ENCODE data around the gene NR2C2.

NR2C2 gene

DNA sequence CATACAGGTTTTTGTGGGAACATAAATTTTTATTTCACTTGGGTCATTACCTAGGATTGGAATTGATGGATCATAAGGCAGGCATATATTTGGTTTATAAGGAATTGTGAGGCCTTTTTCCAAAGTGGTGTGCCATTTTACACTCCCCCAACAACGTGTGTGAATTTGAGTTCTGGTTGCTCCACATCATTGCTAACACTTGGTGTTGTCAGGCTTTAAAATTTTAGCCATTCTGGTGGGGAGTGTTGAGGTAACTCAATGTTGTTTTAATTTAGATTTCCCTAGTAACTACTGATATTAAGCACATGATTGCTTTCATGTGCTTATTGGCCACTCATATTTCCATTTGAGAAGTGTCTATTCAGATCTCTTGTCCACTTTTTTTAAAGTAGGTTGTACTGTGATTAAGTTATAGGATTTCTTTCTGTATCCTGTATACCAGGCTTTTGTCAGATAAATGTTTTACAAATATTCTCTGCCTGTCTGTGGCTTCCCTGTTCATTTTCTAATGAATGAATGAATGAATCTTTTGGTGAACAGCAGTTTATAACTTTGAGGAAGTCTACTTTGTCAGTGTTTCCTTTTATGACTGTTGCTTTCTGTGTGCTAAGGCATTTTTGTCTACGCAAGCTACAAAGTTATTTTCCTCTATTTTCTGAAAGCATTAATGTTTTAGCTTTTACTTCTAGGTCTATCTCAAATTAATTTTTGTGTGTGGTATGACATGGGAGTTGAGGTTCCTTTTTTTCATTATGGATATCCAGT is 17.9 kb upstream of the NR2C2 start:
- H3K4me1 ChIP-seq (ENCODE audit: control insufficient read depth in 1 of 2, insufficient read depth in 2 of 2, low read length in 2 of 2), result peaks cover 3 to 8% of the 10 kb centered on the region in 2 experiments
- H2AFZ ChIP-seq (ENCODE audit: insufficient read depth, low read length, poor library complexity), result no peak overlapping the region
- H3K9me3 ChIP-seq (ENCODE audit: insufficient read depth, low read depth, low read length), result no peaks in the 10 kb centered on the region
- H3K27me3 ChIP-seq (ENCODE audit: insufficient read depth, low read length), result no peaks in the 10 kb centered on the region
- no peak overlapping the region for H3K18ac ChIP-seq (ENCODE audit: low read length)
- no peak overlapping the region for H3K23ac ChIP-seq (ENCODE audit: low read length)
- H3K4ac ChIP-seq (ENCODE audit: low read depth, low read length), result no peak overlapping the region
- no peak overlapping the region for H2BK120ac ChIP-seq (ENCODE audit: insufficient read depth, low read length, poor library complexity)
- no peak overlapping the region for H4K8ac ChIP-seq (ENCODE audit: low read depth, low read length)
- no peaks in the 10 kb centered on the region for H3K79me2 ChIP-seq (ENCODE audit: control insufficient read depth, insufficient read depth, low read length, poor library complexity)
- no peak overlapping the region for H3K4me2 ChIP-seq (ENCODE audit: low read length)
- no peak overlapping the region for H3K4me3 ChIP-seq (ENCODE audit: low read depth, low read length)
- H3K36me3 ChIP-seq (ENCODE audit: control insufficient read depth in 1 of 2, insufficient read depth in 2 of 2, low read length in 2 of 2), result peaks cover 0 to 4% of the 10 kb centered on the region in 2 experiments
- no peak overlapping the region for H3K9ac ChIP-seq (ENCODE audit: low read length)
- no peaks in the 10 kb centered on the region for H3K79me1 ChIP-seq (ENCODE audit: low read length)
- no peak overlapping the region for H3K14ac ChIP-seq (ENCODE audit: low read length)
- DNase-seq, result no peak
- no peak overlapping the region for H4K12ac ChIP-seq (ENCODE audit: low read depth, low read length)
- H2AK5ac ChIP-seq (ENCODE audit: low read length), result no peak overlapping the region
- no CpG with 5 or more reads among the region's 2 CpGs for whole genome bisulfite sequencing (ENCODE audit: extremely low coverage, insufficient coverage, insufficient read length)
- no peak overlapping the region for H2BK5ac ChIP-seq (ENCODE audit: low read depth, low read length, poor library complexity)
- no peak overlapping the region for H4K91ac ChIP-seq (ENCODE audit: low read depth, low read length)
- no peak overlapping the region for H3K27ac ChIP-seq (ENCODE audit: low read depth, low read length)
- no peak overlapping the region for H2BK12ac ChIP-seq (ENCODE audit: low read length)

- Histone ChIP-seq H3K9me3 (ENCODE audit: insufficient read depth, low read depth, low read length) (no peaks in the 10 kb centered on the region), H3K23ac (ENCODE audit: low read length) (no peak overlapping the region), H4K12ac (ENCODE audit: low read depth, low read length) (no peak overlapping the region), H3K36me3 (ENCODE audit: control insufficient read depth in 1 of 2, insufficient read depth in 2 of 2, low read length in 2 of 2) (peaks cover 1 to 2% of the 10 kb centered on the region in 2 experiments), H2BK120ac (ENCODE audit: insufficient read depth, low read length, poor library complexity) (no peak overlapping the region), H4K8ac (ENCODE audit: low read depth, low read length) (no peak overlapping the region), H3K79me2 (ENCODE audit: control insufficient read depth, insufficient read depth, low read length, poor library complexity) (no peaks in the 10 kb centered on the region), H3K4ac (ENCODE audit: low read depth, low read length) (no peak overlapping the region), H2AK5ac (ENCODE audit: low read length) (no peak overlapping the region), H3K79me1 (ENCODE audit: low read length) (no peaks in the 10 kb centered on the region), H3K27me3 (ENCODE audit: insufficient read depth, low read length) (no peaks in the 10 kb centered on the region), H2AFZ (ENCODE audit: insufficient read depth, low read length, poor library complexity) (no peak overlapping the region), H3K18ac (ENCODE audit: low read length) (no peak overlapping the region), H4K91ac (ENCODE audit: low read depth, low read length) (no peak overlapping the region), H3K27ac (ENCODE audit: low read depth, low read length) (no peak overlapping the region), H3K4me1 (ENCODE audit: control insufficient read depth in 1 of 2, insufficient read depth in 2 of 2, low read length in 2 of 2) (peaks cover 0 to 2% of the 10 kb centered on the region in 2 experiments), H3K14ac (ENCODE audit: low read length) (no peak overlapping the region), H2BK5ac (ENCODE audit: low read depth, low read length, poor library complexity) (no peak overlapping the region), H2BK12ac (ENCODE audit: low read length) (no peak overlapping the region), H3K9ac (ENCODE audit: low read length) (no peak overlapping the region), H3K4me2 (ENCODE audit: low read length) (no peak overlapping the region), H3K4me3 (ENCODE audit: low read depth, low read length) (no peak overlapping the region)
- no CpG with 5 or more reads among the region's 7 CpGs for WGBS (ENCODE audit: extremely low coverage, insufficient coverage, insufficient read length)
- no peak for DNase-seq
These were observed 13.5 kb upstream of the NR2C2 start for GRCh38 chr3:14933820-14934425.

DNA sequence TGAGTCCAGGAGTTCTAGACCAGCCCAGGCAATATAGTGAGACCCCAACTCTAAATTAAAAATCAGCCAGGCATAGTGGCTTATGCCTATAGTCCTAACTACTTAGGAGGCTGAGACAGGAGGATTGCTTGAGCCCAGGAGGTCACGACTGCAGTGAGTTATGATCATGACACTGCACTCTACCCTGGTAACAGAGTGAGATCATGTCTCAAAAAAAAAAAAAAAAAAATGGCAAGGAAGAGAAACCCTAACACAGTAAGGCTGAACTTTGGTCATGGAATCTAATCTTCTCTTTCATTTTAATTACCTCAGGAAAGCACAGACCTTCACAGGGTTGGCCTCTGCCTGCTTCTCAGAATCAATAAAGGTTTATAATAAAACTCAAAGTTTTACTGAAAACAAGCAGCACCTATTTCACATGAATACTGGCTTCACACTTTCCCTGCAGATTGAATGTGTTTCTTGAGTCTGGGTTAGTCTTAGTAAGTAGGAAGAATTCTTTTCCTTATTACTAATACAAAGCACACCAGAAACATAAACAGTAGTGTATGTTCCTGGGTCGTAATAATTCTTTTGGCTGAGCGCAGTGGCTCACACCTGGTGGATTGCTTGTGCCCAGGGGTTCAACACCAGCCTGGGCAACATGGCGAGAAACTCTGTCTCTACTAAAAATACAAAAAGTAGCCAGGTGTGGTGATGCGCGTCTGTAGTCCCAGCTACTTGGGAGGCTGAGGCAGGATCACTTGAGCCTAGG is 11.6 kb upstream of the NR2C2 start:
- no peaks in the 10 kb centered on the region for H3K9me3 ChIP-seq (ENCODE audit: insufficient read depth, low read depth, low read length)
- H3K18ac ChIP-seq (ENCODE audit: low read length), result no peak overlapping the region
- H2AK5ac ChIP-seq (ENCODE audit: low read length), result no peak overlapping the region
- no peak overlapping the region for H3K9ac ChIP-seq (ENCODE audit: low read length)
- H3K27ac ChIP-seq (ENCODE audit: low read depth, low read length), result no peak overlapping the region
- no peak for DNase-seq
- WGBS (ENCODE audit: extremely low coverage, insufficient coverage, insufficient read length), result no CpG with 5 or more reads among the region's 6 CpGs
- H3K4me2 ChIP-seq (ENCODE audit: low read length), result no peak overlapping the region
- H4K12ac ChIP-seq (ENCODE audit: low read depth, low read length), result no peak overlapping the region
- H3K14ac ChIP-seq (ENCODE audit: low read length), result no peak overlapping the region
- H4K91ac ChIP-seq (ENCODE audit: low read depth, low read length), result no peak overlapping the region
- no peak overlapping the region for H2BK12ac ChIP-seq (ENCODE audit: low read length)
- peaks cover 0 to 2% of the 10 kb centered on the region in 2 experiments for H3K4me1 ChIP-seq (ENCODE audit: control insufficient read depth in 1 of 2, insufficient read depth in 2 of 2, low read length in 2 of 2)
- no peaks in the 10 kb centered on the region for H3K27me3 ChIP-seq (ENCODE audit: insufficient read depth, low read length)
- H3K4ac ChIP-seq (ENCODE audit: low read depth, low read length), result no peak overlapping the region
- H4K8ac ChIP-seq (ENCODE audit: low read depth, low read length), result no peak overlapping the region
- H3K23ac ChIP-seq (ENCODE audit: low read length), result no peak overlapping the region
- H2AFZ ChIP-seq (ENCODE audit: insufficient read depth, low read length, poor library complexity), result no peak overlapping the region
- no peaks in the 10 kb centered on the region for H3K79me2 ChIP-seq (ENCODE audit: control insufficient read depth, insufficient read depth, low read length, poor library complexity)
- H3K79me1 ChIP-seq (ENCODE audit: low read length), result no peaks in the 10 kb centered on the region
- no peak overlapping the region for H2BK120ac ChIP-seq (ENCODE audit: insufficient read depth, low read length, poor library complexity)
- no peak overlapping the region for H3K4me3 ChIP-seq (ENCODE audit: low read depth, low read length)
- peaks cover 2% of the 10 kb centered on the region in 2 experiments for H3K36me3 ChIP-seq (ENCODE audit: control insufficient read depth in 1 of 2, insufficient read depth in 2 of 2, low read length in 2 of 2)
- no peak overlapping the region for H2BK5ac ChIP-seq (ENCODE audit: low read depth, low read length, poor library complexity)

- H2BK12ac ChIP-seq (ENCODE audit: low read length), result no peak overlapping the region
- H3K9ac ChIP-seq (ENCODE audit: low read length), result no peak overlapping the region
- no peak overlapping the region for H4K8ac ChIP-seq (ENCODE audit: low read depth, low read length)
- H4K12ac ChIP-seq (ENCODE audit: low read depth, low read length), result no peak overlapping the region
- H3K4ac ChIP-seq (ENCODE audit: low read depth, low read length), result no peak overlapping the region
- H3K14ac ChIP-seq (ENCODE audit: low read length), result no peak overlapping the region
- no peak overlapping the region for H3K18ac ChIP-seq (ENCODE audit: low read length)
- H4K91ac ChIP-seq (ENCODE audit: low read depth, low read length), result no peak overlapping the region
- no peak overlapping the region for H2BK5ac ChIP-seq (ENCODE audit: low read depth, low read length, poor library complexity)
- no CpG with 5 or more reads among the region's 4 CpGs for WGBS (ENCODE audit: extremely low coverage, insufficient coverage, insufficient read length)
- no peaks in the 10 kb centered on the region for H3K9me3 ChIP-seq (ENCODE audit: insufficient read depth, low read depth, low read length)
- H2AK5ac ChIP-seq (ENCODE audit: low read length), result no peak overlapping the region
- H2BK120ac ChIP-seq (ENCODE audit: insufficient read depth, low read length, poor library complexity), result no peak overlapping the region
- H3K4me2 ChIP-seq (ENCODE audit: low read length), result no peak overlapping the region
- no peaks in the 10 kb centered on the region for H3K4me1 ChIP-seq (ENCODE audit: control insufficient read depth in 1 of 2, insufficient read depth in 2 of 2, low read length in 2 of 2)
- H2AFZ ChIP-seq (ENCODE audit: insufficient read depth, low read length, poor library complexity), result no peak overlapping the region
- no peak overlapping the region for H3K23ac ChIP-seq (ENCODE audit: low read length)
- no peak for DNase-seq
- no peak overlapping the region for H3K27ac ChIP-seq (ENCODE audit: low read depth, low read length)
- no peaks in the 10 kb centered on the region for H3K79me2 ChIP-seq (ENCODE audit: control insufficient read depth, insufficient read depth, low read length, poor library complexity)
- peaks cover 0 to 9% of the 10 kb centered on the region in 2 experiments for H3K36me3 ChIP-seq (ENCODE audit: control insufficient read depth in 1 of 2, insufficient read depth in 2 of 2, low read length in 2 of 2)
- no peaks in the 10 kb centered on the region for H3K27me3 ChIP-seq (ENCODE audit: insufficient read depth, low read length)
- H3K79me1 ChIP-seq (ENCODE audit: low read length), result no peaks in the 10 kb centered on the region
- no peak overlapping the region for H3K4me3 ChIP-seq (ENCODE audit: low read depth, low read length)
These were observed 8.4 kb upstream of the NR2C2 start for GRCh38 chr3:14938954-14939353.

All from trophoblast cell (in vitro differentiated cells and primary cell).